K562 (cell line): ENCODE measurements around the gene RPTOR. TPM values are rescaled to one million over a fixed set of nuclear protein-coding genes. Genes with fewer than 3 reads are reported as not detected.

Experiments
- ARHGAP35 ChIP-seq: fragments of 450-650 bp; IDR thresholded peaks from 2 replicates; pipeline ENCODE4 v1.6.1; 2018; ENCODE audit not compliant: partially characterized antibody
- RBBP5 ChIP-seq: fragments of 200-600 bp; sonication (generic); IDR thresholded peaks from 2 replicates; pipeline ENCODE4 v1.6.1; 2012; ENCODE audit warnings: borderline replicate concordance, mild to moderate bottlenecking, low read length, control low read depth, inconsistent platforms; ENCODE audit not compliant: insufficient read depth, poor library complexity, severe bottlenecking
- SREBF2 ChIP-seq: sonication (generic); formaldehyde crosslinking; IDR thresholded peaks from 2 replicates; pipeline ENCODE4 v1.4.0; 2020; ENCODE audit warnings: mild to moderate bottlenecking, missing genetic modification reagents
- ZC3H8 ChIP-seq: fragments of 450-650 bp; IDR thresholded peaks from 2 replicates; pipeline ENCODE4 v1.6.1; 2017
- polyA plus RNA-seq, 8 experiments: library from polyadenylated mRNA; depleted of rRNA in 4 of 8; stranded (reverse) in 5 of 8; unstranded in 3 of 8; fragments of >200 nt; fragmentation: Nextera tagmentation in 2 of 8; fragmentation: Illumina TruSeq in 1 of 8; extraction: Ambion mirVana in 2 of 8; extraction: Trizol in 1 of 8; gene quantifications; 2 replicates each; pipeline versions ENCODE4 v1.2.1 to v1.2.3, GENCODE V29; 2011 to 2014; ENCODE audit warnings: inconsistent platforms in 1 of 8, missing spikeins in 1 of 8
- total RNA-seq, 7 experiments: library from RNA; depleted of rRNA in 6 of 7; stranded (reverse); fragments of >200 nt in 6 of 7; fragmentation: Illumina TruSeq in 2 of 7; extraction: Trizol in 2 of 7; gene quantifications; 2 replicates each; pipeline versions ENCODE4 v1.2.1 to v1.2.3, GENCODE V29; 2011 to 2021; ENCODE audit warnings: low replicate concordance in 1 of 7
- TF ChIP-seq, protein P1 (sequence below): fragments of 250-450 bp; sonication (Bioruptor Pico); IDR thresholded peaks from 2 replicates; pipeline ENCODE4 v1.4.0; 2020; ENCODE audit warnings: mild to moderate bottlenecking, moderate library complexity
- TF ChIP-seq, protein P2 (sequence below), 2 experiments: fragments of 450-650 bp in 1 of 2; sonication (generic) in 1 of 2; formaldehyde crosslinking; conservative IDR thresholded peaks; 2 replicates each; pipeline versions ENCODE4 v1.4.0 to v1.8.1; 2020 to 2022; ENCODE audit warnings: mild to moderate bottlenecking in 1 of 2, missing genetic modification reagents in 1 of 2

Gene RPTOR
- total and polyA plus RNA-seq, 9 of the 15 experiments (the other 6 are each of a cell fraction or from before 2014, with no cell fraction given), result 0.24 to 54.1 (median 10.2) TPM

DNA sequence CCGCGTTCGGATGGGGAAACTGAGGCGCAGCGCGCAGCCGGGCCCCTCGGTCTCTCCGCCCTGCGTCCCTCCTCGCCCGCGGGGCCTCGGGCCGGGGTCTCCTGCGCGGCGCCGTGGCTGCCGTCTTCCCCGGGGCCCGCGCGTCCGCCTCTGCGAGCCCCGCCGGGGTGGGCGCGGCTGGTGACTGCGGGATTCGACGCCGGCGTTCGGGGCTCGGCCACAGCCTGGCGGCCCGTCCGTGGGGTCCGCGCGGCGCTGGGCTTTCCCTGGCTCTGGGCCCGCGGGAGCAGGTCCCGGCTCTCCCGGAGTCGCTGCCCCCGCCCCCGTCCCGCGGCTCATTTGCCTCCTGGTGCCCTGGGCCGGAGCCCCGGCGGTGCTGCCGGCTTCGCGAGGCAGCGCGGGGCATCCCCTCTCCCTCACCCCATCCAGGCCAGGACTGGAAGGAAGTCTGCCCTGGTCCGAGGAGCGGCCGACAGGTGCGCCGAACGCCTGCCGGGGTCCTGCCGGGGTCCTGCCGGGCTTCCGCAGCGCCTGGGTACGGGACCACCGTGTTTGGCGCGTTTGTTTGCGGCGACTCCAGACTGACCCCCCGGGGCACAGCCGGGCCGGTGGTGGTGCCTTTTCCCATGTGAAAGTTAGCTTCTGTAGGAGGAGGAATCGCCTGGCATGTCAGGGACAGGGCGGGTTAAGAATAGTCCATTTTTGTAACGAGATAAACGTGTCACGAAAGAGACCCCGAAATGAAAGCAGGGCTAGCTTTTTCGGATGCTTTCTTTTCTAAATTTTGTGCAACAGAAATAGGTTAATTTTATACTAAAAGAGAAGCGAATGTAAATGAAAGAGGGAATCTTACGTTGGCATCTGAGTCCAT is 447.7 kb downstream of the RPTOR start (continued):
- no peak for TF ChIP-seq ARHGAP35
- TF ChIP-seq RBBP5, result peak; percentile 71
- TF ChIP-seq, protein P1, sequence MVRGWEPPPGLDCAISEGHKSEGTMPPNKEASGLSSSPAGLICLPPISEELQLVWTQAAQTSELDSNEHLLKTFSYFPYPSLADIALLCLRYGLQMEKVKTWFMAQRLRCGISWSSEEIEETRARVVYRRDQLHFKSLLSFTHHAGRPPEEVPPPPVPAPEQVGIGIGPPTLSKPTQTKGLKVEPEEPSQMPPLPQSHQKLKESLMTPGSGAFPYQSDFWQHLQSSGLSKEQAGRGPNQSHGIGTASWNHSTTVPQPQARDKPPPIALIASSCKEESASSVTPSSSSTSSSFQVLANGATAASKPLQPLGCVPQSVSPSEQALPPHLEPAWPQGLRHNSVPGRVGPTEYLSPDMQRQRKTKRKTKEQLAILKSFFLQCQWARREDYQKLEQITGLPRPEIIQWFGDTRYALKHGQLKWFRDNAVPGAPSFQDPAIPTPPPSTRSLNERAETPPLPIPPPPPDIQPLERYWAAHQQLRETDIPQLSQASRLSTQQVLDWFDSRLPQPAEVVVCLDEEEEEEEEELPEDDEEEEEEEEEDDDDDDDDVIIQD (CRISPR knock-in tag), result no peak
- TF ChIP-seq, protein P2, sequence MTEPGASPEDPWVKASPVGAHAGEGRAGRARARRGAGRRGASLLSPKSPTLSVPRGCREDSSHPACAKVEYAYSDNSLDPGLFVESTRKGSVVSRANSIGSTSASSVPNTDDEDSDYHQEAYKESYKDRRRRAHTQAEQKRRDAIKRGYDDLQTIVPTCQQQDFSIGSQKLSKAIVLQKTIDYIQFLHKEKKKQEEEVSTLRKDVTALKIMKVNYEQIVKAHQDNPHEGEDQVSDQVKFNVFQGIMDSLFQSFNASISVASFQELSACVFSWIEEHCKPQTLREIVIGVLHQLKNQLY (CRISPR knock-in tag; conservative IDR thresholded peaks at IDR 0.05), result no peak
- TF ChIP-seq SREBF2, result no peak
- no peak for TF ChIP-seq ZC3H8
